HG03439 (cell line): Measurements from ENCODE around the gene ABCD2.
"Not testable (repeated sequence)": the region's sequence is repeated elsewhere in the genome, so short reads cannot be mapped to it uniquely, and the experiment has no call there.

ENCODE experiments used
- ATAC-seq: cut with Tn5 transposase; IDR thresholded peaks from one replicate; pipeline ENCODE4 v1.9.1; 2021; ENCODE audit warnings: mild to moderate bottlenecking, moderate library complexity; ENCODE audit not compliant: unreplicated experiment

Gene ABCD2

DNA sequence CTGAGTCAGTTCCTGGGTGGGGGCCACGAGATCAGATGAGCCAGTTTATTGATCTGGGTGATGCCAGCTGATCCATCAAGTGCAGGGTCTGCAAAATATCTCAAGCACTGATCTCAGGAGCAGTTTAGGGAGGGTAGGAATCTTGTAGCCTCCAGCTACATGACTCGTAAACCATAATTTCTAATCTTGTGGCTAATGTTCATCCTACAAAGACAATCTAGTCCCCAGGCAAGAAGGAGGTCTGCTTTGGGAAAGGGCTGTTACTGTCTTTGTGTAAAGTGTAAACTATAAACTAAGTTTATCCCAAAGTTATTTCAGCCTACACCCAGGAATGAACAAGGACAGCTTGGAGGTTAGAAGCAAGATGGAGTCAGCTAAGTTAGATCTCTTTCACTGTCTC is 75.4 kb downstream of the ABCD2 start:
- not testable (repeated sequence) for ATAC-seq

DNA sequence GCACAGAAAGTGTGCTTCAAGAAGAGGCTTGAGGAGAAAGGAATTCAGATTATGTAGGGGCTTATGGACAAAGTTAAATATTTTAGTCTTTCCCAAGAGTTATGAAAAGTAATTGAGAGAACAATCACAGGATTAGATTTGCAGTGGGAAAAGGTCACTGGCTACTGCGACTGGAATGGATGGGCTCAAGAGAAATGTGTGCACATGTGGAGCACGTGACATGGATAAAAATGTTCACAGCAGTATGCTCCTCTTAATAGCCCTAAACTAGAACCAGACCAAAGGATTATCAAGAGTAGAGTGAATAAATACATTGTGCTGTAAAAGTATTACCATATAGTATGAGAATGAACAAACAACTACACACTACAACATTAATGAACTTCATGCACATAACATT is 78.1 kb downstream of the ABCD2 start:
- ATAC-seq, result no peak

DNA sequence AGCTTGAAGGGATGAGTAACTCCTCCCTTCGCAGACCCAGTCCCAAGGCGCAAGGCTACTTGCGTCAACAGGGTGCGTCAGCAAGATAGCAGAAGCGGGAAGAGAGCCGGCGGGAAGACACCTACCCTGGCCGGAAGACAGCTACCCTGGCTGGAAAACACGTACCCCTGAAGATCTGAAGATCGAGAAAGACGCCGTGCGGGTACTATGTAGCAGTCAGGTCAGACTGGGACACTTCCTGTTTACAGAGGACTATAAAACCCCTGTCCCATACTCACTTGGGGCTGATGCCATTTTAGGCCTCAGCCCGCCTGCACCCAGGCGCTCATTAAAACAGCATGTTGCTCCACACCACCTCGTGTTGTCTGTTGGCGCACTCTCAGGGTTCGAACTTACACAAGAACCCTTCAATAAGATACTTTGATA is 80.9 kb downstream of the ABCD2 start:
- no peak for ATAC-seq

DNA sequence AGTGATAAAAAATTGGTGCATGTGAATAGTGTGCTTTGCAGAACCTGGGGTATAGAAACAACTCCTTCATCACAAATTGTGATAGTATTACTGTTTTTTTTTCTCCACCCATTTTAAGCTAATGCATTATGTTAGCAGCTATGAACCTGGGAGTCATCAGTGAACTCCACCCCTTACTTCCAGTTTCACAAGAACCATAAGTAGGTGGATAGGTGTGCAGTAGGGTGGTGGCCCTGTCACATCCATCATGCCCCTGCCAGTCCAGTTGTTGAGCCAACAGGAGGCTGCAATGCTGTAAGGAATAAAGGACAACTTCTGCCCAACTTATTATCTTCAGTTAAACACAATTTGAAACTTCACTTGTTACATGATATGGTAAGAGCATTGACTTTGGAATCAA is 85.7 kb downstream of the ABCD2 start:
- ATAC-seq, result no peak

DNA sequence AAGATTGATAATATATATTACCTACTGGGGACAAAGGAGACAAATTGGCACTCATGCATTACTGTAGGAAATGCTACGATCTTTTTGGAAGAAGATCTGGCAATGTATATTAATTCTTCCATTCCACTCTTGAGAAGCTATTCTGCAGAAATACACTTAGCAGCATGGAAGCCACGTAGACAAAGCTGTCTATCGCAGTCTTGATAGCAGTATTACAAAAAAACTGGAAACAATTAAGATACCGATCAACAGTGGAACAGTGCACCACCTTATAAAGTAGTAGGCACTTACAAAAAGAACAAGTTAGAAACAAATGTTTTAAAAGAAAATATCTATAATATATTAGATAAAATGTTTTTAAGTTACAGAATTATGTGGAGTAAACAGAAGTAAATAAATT is 87.2 kb downstream of the ABCD2 start:
- no peak for ATAC-seq

DNA sequence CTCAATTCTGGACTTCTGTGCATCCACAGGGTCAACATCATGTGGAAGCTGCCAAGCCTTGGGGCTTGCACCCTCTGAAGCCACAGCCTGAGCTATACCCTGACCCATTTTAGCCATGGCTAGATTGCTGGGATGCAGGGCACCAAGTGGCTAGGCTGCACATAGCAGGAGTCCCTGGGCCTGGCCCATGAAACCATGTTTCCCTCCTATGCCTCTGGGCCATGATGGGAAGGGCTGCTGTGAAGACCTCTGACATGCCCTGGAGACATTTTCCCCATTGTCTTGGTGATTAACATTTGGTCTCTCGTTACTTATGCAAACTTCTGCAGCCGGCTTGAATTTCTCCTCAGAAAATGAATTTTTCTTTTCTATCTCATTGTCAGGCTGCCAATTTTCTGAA is 92.6 kb downstream of the ABCD2 start:
- no peak for ATAC-seq

DNA sequence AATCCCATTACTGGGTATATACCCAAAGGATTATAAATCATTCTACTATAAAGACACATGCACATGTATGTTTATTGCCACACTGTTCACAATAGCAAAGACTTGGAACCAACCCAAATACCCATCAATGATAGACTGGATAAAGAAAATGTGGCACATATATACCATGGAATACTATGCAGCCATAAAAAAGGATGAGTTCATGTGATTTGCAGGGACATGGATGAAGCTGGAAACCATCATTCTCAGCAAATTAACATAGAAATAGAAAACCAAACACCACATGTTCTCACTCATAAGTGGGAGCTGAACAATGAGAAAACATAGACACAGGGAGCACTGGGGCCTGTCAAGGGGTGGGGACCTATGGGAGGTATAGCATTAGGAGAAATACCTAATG is 97.4 kb downstream of the ABCD2 start:
- ATAC-seq, result not testable (repeated sequence)

DNA sequence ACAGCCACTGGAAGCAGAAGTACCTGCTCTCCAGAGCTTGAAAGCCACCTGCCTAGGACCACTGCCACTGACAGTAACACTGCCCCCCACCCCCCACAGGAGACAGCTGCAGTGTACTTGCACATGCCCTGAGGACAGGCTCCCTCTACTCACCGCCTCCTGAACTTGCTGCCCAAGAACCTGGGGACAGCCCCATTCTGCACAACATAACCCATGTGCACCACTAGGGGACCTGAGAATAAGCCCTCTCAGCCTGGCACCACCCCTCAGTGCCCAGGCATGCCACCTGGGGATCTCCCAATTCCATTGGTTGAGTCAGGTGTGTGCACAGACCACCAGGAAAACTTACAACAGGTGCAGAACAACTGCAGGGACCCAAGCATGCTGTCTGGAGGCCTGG is 109.6 kb downstream of the ABCD2 start:
- no peak for ATAC-seq

DNA sequence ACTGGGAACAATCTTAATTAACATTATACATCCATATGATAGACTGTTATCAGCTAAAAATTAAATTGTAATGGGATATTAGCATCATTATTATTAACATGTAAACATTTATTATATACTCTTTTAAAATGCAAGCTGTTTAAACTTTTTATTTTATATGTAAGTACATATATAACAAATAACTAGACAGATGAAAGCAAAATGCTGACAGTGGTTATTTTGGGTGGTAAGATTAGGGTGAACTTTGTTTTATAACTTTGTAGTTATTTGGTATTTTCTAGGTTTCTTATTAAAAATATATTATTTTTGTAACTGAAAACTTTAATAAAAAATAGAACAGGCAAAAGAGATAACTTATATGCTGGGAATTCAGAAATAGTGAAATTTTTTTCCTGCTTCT is 114.0 kb downstream of the ABCD2 start:
- no peak for ATAC-seq

DNA sequence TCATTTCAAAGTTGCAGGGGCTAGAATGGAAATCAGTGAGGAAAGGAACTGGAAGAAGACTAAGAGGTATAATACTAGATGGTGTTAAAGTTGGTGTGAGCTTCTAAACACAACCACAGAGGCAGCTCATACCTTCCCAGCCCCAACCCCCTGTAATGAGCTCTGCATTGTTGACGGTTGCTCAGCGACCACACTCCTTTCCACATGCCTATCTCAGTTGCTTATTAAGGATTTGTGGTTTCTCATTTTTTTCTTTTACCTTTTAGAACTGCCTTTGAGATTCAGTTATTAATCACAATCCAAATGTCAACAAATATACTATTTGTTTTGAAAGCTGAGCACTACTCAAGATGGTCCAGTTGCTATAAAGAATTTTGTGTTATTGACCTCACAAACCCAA is 114.6 kb downstream of the ABCD2 start:
- ATAC-seq, result no peak

DNA sequence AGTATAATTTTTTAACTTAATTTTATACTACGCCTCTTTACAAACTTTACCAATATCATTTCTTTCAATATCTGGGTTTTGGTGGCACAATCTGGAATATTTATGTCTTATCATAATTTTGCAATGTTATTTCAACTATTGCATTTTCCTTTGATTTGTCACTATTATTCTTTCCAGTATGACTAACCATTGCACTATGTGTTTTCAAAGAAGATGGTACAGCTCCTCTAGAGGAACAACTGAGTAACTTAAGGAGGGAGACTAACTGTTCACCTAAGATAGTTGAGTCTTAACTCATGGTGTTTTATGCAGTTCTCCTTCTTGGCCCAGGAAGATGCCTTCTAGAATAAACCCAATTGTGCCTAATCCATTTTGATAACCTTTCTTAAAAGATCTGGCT is 116.2 kb downstream of the ABCD2 start:
- no peak for ATAC-seq

DNA sequence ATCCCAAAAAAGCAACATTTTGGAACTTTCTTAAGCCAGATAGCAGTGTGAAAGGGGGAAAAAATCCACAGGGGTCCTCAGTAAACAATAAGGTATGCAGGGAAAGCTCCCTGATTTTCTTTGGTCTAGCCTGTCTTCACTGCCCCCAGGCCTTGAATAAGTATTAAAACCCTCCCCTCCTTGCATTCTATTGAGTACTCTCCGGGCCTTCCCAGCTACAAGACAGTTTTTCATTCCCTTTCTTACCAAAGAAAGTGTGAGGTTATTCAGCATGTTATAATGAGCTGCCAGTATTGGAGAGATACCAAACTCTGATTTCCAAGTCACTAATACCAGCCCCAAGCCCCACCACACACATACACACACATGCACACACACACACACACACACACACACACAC is 116.9 kb downstream of the ABCD2 start:
- no peak for ATAC-seq
